ENCODE results near the gene TMEM109. TPM values are rescaled to one million over a fixed set of nuclear protein-coding genes. Genes with fewer than 3 reads are reported as not detected.
A peak's percentile ranks its signal among the peaks of the same experiment; 100 is the strongest.

Gene TMEM109
- polyA plus RNA-seq, 3 donors from 2014 or later: 292 to 631 (median 400) TPM

- peaks cover 0 to 4% (median 4%) of the 10 kb centered on the region in 3 donors for H3K27me3 Mint-ChIP-seq (ENCODE audit: low read depth in 3 of 3)
- no peaks in the 10 kb centered on the region for H3K9me3 Mint-ChIP-seq
- no peak overlapping the region for H3K27ac Mint-ChIP-seq
- no peak overlapping the region for H3K4me3 Mint-ChIP-seq
- H3K4me1 Mint-ChIP-seq: peaks cover 13 to 23% of the 10 kb centered on the region in 2 donors
- H3K36me3 Mint-ChIP-seq: peaks cover 21 to 40% (median 33%) of the 10 kb centered on the region in 3 donors
- no peak for DNase-seq
Measured at GRCh38 chr11:60921259-60921658, 7.3 kb downstream of the TMEM109 start.

GRCh38 chr11:60921777-60922335, 7.9 kb downstream of the TMEM109 start:
- peaks cover 0 to 6% (median 4%) of the 10 kb centered on the region in 3 donors for H3K27me3 Mint-ChIP-seq (ENCODE audit: low read depth in 3 of 3)
- H3K9me3 Mint-ChIP-seq: no peaks in the 10 kb centered on the region
- H3K27ac Mint-ChIP-seq: no peak overlapping the region
- H3K4me1 Mint-ChIP-seq: peaks cover 7 to 18% of the 10 kb centered on the region in 2 donors
- peaks cover 21 to 40% (median 33%) of the 10 kb centered on the region in 3 donors for H3K36me3 Mint-ChIP-seq
- no peak for DNase-seq
- H3K4me3 Mint-ChIP-seq: no peak overlapping the region

DNA sequence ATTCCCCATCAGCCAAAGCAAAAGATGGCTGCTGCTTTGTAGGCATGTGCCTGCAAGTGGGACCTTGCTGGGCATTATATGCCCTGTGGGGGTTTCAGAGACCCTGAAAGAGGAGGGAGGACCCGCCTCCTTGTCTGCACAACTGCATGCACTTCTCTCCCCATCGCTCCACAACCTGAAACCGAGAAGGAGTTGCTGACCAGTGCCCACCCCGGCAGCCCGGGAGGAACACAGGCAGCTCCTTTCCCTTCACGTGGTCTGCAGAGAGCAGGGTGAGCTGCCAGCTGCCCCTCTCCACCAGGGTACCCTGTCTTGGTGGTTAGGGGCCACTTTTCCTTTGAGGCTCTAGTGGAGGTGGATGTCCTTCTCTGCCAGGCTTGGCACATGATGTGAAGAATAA, 8.9 kb downstream of the TMEM109 start:
- DNase-seq: no peak
- Mint-ChIP-seq H3K4me1 (peaks cover 0 to 12% of the 10 kb centered on the region in 2 donors), H3K4me3 (peak overlapping the region in 1 of 5 donors; percentile 60), H3K36me3 (peaks cover 21 to 40% (median 33%) of the 10 kb centered on the region in 3 donors), H3K27me3 (ENCODE audit: low read depth in 3 of 3) (peaks cover 0 to 6% (median 4%) of the 10 kb centered on the region in 3 donors), H3K9me3 (no peaks in the 10 kb centered on the region), H3K27ac (no peak overlapping the region)

GRCh38 chr11:60923326-60923725, 9.4 kb downstream of the TMEM109 start:
- no peak for DNase-seq
- H3K27me3 Mint-ChIP-seq (ENCODE audit: low read depth in 3 of 3): peaks cover 0 to 6% (median 4%) of the 10 kb centered on the region in 3 donors
- H3K4me1 Mint-ChIP-seq: peaks cover 0 to 12% of the 10 kb centered on the region in 2 donors
- peak overlapping the region; percentile 18 to 68 (median 53) for H3K4me3 Mint-ChIP-seq
- H3K9me3 Mint-ChIP-seq: no peaks in the 10 kb centered on the region
- no peak overlapping the region for H3K27ac Mint-ChIP-seq
- H3K36me3 Mint-ChIP-seq: peaks cover 21 to 40% (median 33%) of the 10 kb centered on the region in 3 donors

- Mint-ChIP-seq H3K9me3 (no peaks in the 10 kb centered on the region), H3K36me3 (peaks cover 21 to 40% (median 33%) of the 10 kb centered on the region in 3 donors), H3K27ac (no peak overlapping the region), H3K27me3 (ENCODE audit: low read depth in 3 of 3) (peaks cover 0 to 6% (median 4%) of the 10 kb centered on the region in 3 donors), H3K4me1 (peaks cover 0 to 12% of the 10 kb centered on the region in 2 donors), H3K4me3 (peak overlapping the region; percentile 45 to 66 (median 53))
- no peak for DNase-seq
Measured at GRCh38 chr11:60923800-60924109, 9.8 kb downstream of the TMEM109 start.

GRCh38 chr11:60924110-60924905, 10.3 kb downstream of the TMEM109 start, which contains the start of gene TMEM132A:
Gene TMEM132A, plus strand, starts transcription at chr11:60924460. Its CDS starts 174 bp downstream, at chr11:60924634.
- Mint-ChIP-seq H3K4me1 (peaks cover 0 to 12% of the 10 kb centered on the region in 2 donors), H3K27ac (no peak within 1 kb of the TSS), H3K36me3 (peaks cover 21 to 40% (median 33%) of the 10 kb centered on the region in 3 donors), H3K4me3 (peak within 1 kb of the TSS; percentile 59 to 73 (median 71)), H3K27me3 (ENCODE audit: low read depth in 3 of 3) (peaks cover 0 to 7% (median 4%) of the 10 kb centered on the region in 3 donors), H3K9me3 (no peaks in the 10 kb centered on the region)
- peak in 1 of 3 donors; percentile 5 for DNase-seq

GRCh38 chr11:60924906-60925853, 11.2 kb downstream of the TMEM109 start:
- Mint-ChIP-seq H3K4me1 (peaks cover 0 to 12% of the 10 kb centered on the region in 2 donors), H3K27me3 (ENCODE audit: low read depth in 3 of 3) (peaks cover 0 to 7% (median 4%) of the 10 kb centered on the region in 3 donors), H3K4me3 (peak overlapping the region; percentile 59 to 73 (median 71)), H3K36me3 (peaks cover 21 to 32% (median 28%) of the 10 kb centered on the region in 3 donors), H3K27ac (no peak overlapping the region), H3K9me3 (no peaks in the 10 kb centered on the region)
- no peak for DNase-seq

- peaks cover 15 to 25% (median 22%) of the 10 kb centered on the region in 3 donors for H3K36me3 Mint-ChIP-seq
- DNase-seq: no peak
- peaks cover 1 to 7% (median 4%) of the 10 kb centered on the region in 3 donors for H3K27me3 Mint-ChIP-seq (ENCODE audit: low read depth in 3 of 3)
- H3K4me1 Mint-ChIP-seq: peaks cover 0 to 10% of the 10 kb centered on the region in 2 donors
- peak overlapping the region in 1 of 6 donors; percentile 6 for H3K27ac Mint-ChIP-seq
- peak overlapping the region; percentile 3 to 71 (median 38) for H3K4me3 Mint-ChIP-seq
- no peaks in the 10 kb centered on the region for H3K9me3 Mint-ChIP-seq
Measured at GRCh38 chr11:60925868-60926267, 11.9 kb downstream of the TMEM109 start.

DNA sequence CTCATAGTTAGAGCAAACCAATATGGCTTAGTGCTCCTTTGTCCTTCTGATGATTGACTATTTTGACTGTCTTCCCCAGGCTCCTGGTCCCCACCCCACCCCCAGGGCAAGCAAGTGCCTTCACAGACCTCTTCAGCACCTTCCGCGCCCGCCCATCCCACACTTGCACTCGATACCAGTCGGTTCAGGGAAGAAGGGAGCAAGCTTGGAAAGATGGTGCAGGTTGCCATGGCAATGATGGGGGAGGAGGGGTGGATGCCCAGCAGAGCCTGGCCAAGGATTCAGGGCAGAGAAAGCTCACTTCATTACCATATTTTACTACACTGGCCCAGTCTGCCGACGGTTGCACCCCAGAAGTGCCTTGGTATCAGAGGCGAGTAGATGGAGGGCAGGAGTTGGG, 12.5 kb downstream of the TMEM109 start:
- H3K4me3 Mint-ChIP-seq: peak overlapping the region in 2 of 5 donors; percentile 14 to 32
- no peaks in the 10 kb centered on the region for H3K9me3 Mint-ChIP-seq
- H3K27ac Mint-ChIP-seq: no peak overlapping the region
- no peak for DNase-seq
- H3K4me1 Mint-ChIP-seq: peaks cover 0 to 10% of the 10 kb centered on the region in 2 donors
- H3K27me3 Mint-ChIP-seq (ENCODE audit: low read depth in 3 of 3): peaks cover 1 to 7% (median 6%) of the 10 kb centered on the region in 3 donors
- peaks cover 12 to 18% (median 16%) of the 10 kb centered on the region in 3 donors for H3K36me3 Mint-ChIP-seq

- peaks cover 1 to 7% (median 6%) of the 10 kb centered on the region in 3 donors for H3K27me3 Mint-ChIP-seq (ENCODE audit: low read depth in 3 of 3)
- H3K4me1 Mint-ChIP-seq: peaks cover 0 to 10% of the 10 kb centered on the region in 2 donors
- DNase-seq: no peak
- peaks cover 9 to 14% (median 10%) of the 10 kb centered on the region in 3 donors for H3K36me3 Mint-ChIP-seq
- H3K27ac Mint-ChIP-seq: no peak overlapping the region
- H3K9me3 Mint-ChIP-seq: no peaks in the 10 kb centered on the region
- no peak overlapping the region for H3K4me3 Mint-ChIP-seq
Measured at GRCh38 chr11:60927061-60927592, 13.2 kb downstream of the TMEM109 start.

- Mint-ChIP-seq H3K4me1 (peaks cover 0 to 10% of the 10 kb centered on the region in 2 donors), H3K36me3 (peaks cover 5 to 10% (median 5%) of the 10 kb centered on the region in 3 donors), H3K27ac (no peak overlapping the region), H3K9me3 (no peaks in the 10 kb centered on the region), H3K4me3 (no peak overlapping the region), H3K27me3 (ENCODE audit: low read depth in 3 of 3) (peaks cover 1 to 6% (median 6%) of the 10 kb centered on the region in 3 donors)
- no peak for DNase-seq
Measured at GRCh38 chr11:60927600-60927999, 13.6 kb downstream of the TMEM109 start.

- H3K27ac Mint-ChIP-seq: no peak overlapping the region
- H3K9me3 Mint-ChIP-seq: no peaks in the 10 kb centered on the region
- no peak overlapping the region for H3K4me3 Mint-ChIP-seq
- H3K27me3 Mint-ChIP-seq (ENCODE audit: low read depth in 3 of 3): peaks cover 1 to 6% (median 6%) of the 10 kb centered on the region in 3 donors
- no peak for DNase-seq
- H3K4me1 Mint-ChIP-seq: peaks cover 0 to 9% of the 10 kb centered on the region in 2 donors
- H3K36me3 Mint-ChIP-seq: no peaks in the 10 kb centered on the region
Measured at GRCh38 chr11:60928563-60929001, 14.6 kb downstream of the TMEM109 start.

DNA sequence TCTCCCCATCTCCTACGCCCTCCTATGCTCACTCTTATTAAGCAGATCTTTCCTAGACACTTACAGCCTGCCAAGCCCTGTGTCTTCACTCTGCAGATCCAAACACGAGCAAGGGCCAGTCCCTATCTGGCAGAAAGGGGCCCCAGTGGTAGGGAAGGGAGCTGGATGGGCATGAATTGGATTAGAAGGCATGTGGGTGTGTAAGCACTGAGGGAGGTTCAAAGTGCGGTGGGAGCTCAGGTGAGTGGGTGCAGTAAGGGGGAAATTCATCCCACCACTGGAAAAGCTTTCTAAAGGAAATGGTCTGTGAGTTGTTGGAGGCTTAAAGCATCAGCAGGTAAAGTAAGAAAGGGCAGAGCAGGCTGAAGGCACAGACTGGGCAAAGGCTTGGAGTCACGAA, 15.8 kb downstream of the TMEM109 start:
- Mint-ChIP-seq H3K27ac (no peak overlapping the region), H3K4me3 (no peak overlapping the region), H3K9me3 (no peaks in the 10 kb centered on the region), H3K36me3 (no peaks in the 10 kb centered on the region), H3K27me3 (ENCODE audit: low read depth in 3 of 3) (peaks cover 1 to 6% (median 3%) of the 10 kb centered on the region in 3 donors), H3K4me1 (peaks cover 0 to 6% of the 10 kb centered on the region in 2 donors)
- no peak for DNase-seq

All from immature natural killer cell (primary cell).